Activated naive CD4-positive, alpha-beta T cell treated with Interleukin-2 at 50 U/mL for 16 hours (primary cell): ENCODE measurements around the gene ALDH1B1.
"Not testable (repeated sequence)": the region's sequence is repeated elsewhere in the genome, so short reads cannot be mapped to it uniquely, and the experiment has no call there.

Experiments used
- DNase-seq: peaks from one replicate; pipeline ENCODE4 v3.0.0-alpha.2; 2020

The ALDH1B1 gene

DNA sequence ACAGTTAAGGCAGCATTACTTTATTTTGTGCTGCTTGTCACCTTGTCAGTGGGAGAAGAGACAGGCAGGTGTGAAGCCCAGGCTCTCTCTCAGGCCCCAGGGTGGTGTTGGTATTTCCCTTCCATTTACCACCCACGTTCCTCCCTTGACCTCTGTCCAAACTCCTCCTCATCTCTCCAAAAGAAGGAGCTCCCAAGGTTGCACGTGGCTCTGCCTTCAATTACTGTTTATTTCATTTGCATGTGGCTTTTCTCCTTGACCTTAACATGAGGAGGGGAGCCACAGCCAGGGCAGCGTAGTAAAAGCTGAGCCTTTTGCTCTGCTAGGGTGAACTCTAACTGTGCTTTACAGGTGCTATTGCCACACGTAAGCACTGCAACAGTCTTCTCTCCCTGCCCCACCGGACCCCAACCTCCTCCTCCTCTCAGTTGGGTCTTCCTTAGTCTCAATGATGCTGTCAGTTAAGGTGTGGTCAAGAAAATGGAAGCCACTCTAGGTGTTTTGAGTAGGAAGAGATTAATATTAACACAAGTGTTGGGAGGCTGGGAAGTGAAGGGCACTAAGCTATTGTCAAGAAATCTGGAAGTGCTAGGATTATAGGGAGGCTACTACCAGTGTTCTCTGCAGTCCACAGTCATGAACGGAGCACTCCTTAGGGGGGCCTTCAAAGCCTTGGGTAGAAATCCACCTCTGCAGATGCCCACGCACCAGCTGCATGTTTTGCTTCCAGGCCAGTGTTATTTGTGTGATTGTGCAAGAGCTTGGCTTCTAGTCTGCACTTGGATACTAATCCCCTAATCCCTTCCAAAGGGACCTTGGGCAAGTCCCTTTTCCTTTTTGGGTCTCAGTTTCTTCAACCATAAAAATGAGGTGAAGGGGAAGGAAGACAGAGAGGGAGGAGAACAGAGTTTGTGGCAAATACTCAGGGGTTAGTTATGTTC lies 3.9 kb upstream of the ALDH1B1 start:
- DNase-seq, result no peak

GRCh38 chr9:38389313-38389712 lies 3.2 kb upstream of the ALDH1B1 start:
- no peak for DNase-seq

DNA sequence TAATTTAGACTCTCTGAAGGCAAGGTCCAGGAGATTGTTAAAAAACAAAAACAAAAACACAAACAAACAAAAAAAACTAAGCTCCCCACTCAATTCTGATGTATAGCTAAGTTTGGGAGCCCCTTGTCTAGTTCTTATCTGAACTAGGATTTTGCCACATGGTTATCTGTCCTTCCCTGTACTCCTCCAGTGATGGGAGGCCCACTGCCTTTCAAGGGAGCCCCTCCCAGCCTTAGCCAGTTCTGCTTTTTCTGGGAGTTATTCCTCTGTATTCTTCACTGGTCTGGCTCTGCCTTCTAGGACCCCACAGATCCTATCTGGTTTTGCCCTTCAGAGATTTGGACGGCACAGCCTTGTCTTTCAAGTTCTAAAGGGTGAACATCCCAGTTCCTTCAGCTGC lies 2.1 kb upstream of the ALDH1B1 start:
- DNase-seq, result no peak

DNA sequence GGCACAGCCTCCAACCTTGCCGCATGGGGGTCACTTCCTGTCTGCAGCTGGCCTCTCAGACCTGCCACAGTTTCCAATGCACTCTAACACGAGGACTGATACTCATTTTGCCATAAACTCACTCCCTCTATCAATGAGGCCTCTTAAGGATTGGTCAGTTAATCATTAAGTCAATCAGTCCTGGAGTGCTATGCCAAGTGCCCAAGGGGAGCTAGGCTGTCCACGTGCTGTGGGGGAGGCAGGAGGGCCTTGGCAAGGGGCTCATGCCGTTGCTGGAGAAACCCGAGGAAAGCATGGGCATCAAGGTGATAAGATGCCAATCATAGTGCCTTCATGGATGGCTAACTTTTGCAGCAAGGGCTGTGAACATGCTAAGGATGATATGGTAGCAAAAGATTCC lies 1.7 kb upstream of the ALDH1B1 start:
- no peak for DNase-seq

GRCh38 chr9:38391278-38392118 lies 1.0 kb upstream of the ALDH1B1 start:
- DNase-seq, result no peak

- DNase-seq, result no peak
Measured at GRCh38 chr9:38393128-38393796, 760 bp downstream of the ALDH1B1 start.

DNA sequence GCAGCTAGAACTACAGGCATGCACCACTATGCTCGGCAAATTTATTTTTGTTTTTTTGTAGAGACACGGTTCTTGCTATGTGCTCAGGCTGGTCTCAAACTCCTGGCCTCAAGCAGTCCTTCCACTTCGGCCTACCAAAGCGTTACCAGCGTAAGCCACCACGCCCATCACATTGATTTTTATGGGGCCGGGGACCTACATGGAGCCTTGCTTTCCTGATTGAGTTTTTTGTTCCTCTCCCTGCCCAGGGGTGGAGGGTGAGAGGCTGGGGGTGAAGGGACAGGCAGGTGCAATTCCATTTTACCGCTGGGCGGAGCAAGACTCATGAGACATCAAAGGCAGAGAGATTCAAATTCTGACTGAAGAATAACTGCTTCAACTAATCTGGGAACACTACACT lies 1.9 kb downstream of the ALDH1B1 start:
- no peak for DNase-seq

DNA sequence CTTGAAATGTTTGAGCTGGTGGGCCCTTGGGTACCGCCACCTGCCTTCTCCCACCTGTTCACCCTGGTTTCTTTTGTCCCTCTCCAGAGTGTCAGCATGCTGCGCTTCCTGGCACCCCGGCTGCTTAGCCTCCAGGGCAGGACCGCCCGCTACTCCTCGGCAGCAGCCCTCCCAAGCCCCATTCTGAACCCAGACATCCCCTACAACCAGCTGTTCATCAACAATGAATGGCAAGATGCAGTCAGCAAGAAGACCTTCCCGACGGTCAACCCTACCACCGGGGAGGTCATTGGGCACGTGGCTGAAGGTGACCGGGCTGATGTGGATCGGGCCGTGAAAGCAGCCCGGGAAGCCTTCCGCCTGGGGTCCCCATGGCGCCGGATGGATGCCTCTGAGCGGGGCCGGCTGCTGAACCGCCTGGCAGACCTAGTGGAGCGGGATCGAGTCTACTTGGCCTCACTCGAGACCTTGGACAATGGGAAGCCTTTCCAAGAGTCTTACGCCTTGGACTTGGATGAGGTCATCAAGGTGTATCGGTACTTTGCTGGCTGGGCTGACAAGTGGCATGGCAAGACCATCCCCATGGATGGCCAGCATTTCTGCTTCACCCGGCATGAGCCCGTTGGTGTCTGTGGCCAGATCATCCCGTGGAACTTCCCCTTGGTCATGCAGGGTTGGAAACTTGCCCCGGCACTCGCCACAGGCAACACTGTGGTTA lies 3.3 kb downstream of the ALDH1B1 start:
- no peak for DNase-seq

DNA sequence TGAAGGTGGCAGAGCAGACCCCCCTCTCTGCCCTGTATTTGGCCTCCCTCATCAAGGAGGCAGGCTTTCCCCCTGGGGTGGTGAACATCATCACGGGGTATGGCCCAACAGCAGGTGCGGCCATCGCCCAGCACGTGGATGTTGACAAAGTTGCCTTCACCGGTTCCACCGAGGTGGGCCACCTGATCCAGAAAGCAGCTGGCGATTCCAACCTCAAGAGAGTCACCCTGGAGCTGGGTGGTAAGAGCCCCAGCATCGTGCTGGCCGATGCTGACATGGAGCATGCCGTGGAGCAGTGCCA lies 3.8 kb downstream of the ALDH1B1 start:
- no peak for DNase-seq

DNA sequence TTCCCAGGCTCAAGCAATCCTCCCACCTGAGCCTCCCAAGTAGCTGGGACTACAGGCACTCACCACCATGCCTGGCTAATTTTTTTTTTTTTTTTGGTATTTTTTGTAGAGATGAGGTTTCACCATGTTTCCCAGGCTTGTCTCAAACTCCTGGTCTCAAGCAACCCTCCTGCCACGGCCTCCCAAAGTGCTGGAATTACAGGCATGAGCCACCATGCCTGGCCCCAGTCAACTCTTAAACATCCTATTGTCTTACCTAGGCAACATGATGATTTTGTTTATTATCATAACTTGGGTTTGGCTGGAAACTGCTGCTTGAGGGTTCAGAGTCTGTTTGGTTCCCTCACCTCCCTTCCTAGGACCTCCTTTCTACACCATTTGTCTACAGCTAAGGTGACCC lies 6.7 kb downstream of the ALDH1B1 start:
- DNase-seq, result not testable (repeated sequence)

- DNase-seq, result no peak
Measured at GRCh38 chr9:38401994-38402393, 9.5 kb downstream of the ALDH1B1 start.

- DNase-seq, result no peak
Measured at GRCh38 chr9:38404314-38404713, 11.8 kb downstream of the ALDH1B1 start.

DNA sequence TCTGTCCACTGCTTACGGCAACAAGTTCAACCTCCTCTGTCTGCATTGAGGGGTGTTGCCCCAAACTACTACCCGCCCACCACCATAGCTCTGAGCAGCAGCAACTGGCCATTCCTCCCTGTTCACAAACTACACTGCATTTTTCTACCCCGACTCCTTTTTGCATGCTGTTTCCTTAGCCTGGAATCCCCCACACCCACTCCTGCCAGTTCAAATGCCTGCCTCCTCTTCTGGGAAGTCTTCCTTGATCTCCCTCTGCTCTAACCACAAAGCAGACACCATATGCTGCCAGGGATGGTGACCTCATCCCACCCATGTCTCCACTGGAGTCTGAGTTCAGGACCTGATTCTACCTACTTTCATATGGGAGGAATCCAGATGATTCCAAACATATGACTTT lies 13.3 kb downstream of the ALDH1B1 start:
- DNase-seq, result no peak

DNA sequence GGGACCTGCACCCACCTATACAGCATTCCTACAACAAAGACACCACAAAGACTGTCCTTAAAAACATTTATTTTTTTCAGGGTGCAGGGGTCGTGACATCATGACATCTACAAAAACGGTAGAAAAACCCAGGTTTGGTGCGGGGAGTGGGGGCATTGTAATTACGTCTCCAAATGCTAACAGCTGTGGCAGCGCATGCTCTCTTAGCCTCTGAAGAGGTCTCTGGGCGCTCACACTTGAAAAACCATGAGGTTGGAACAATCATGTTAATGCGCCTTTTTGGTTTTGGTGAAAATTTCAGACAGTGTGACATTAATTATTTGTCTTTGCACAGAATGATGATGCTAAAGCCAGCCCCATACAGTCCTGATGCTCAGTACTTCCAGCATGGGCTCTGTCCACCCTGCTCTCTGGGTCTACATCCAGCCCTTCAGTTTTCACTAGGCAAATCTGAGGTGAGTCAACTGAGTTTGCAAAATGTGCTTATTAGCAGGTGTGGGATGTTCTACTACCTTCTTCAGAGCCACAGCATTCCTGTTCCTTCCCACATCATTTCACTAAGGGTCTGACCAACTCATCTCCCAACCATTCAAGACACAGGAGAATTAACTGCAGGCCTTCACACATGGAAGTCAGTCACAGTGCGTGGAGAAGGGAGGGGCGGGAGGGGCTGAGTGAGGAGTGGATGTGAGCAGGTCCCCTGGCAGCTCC lies 14.1 kb downstream of the ALDH1B1 start:
- no peak for DNase-seq

- DNase-seq, result no peak
Measured at GRCh38 chr9:38408719-38409118, 16.2 kb downstream of the ALDH1B1 start.

DNA sequence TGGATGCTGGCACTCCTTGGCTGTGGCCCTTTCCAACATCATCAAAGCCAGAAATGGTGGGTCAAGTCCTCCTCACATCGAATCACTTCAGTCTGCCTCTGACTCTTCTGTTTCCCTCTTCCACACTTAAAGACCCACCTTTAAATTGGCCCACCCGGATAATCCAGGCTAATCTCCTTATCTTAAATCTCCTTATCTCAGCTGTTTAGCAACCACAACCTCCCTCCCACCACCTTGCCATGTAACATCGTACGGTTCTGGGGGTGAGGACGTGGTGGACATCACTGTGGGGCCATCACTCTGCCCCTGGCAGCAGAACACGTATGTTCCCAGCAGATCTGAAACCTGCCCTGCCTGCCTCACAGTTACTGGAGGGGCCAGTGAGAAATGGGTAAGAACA lies 20.2 kb downstream of the ALDH1B1 start:
- DNase-seq, result no peak

GRCh38 chr9:38413283-38413682 lies 20.8 kb downstream of the ALDH1B1 start:
- no peak for DNase-seq

DNA sequence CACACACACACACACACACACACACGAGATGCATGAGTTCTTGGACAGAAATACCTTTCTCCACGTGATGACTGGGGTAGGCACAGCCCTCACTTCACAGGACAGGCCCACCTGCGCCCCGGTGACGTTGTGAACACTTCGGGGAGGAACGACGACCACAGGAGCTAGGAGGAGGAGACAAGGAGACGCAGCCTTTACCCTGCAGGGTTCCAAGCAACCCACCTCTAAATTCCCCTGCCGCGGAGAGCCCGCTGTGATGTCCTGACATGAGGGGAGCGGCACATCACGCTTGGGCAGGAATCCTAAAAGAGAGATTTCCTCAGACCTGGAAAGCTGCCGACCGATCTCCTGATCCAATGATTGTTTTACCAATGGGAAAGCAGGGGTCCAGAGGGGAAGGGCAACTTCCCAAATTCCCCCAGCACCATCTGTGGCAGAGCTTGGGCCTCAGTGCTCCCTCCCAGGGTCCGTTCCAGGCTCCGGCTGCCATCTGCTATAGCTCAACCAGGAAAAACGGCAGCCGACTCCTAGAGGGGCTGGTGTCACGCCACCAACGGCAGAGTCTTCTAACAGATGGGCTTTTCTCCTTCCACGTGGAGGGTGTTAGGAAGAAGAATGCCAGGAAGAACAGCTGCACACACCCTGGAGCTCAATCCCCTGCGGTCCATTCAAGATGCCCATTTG lies 21.7 kb downstream of the ALDH1B1 start:
- DNase-seq, result no peak

DNA sequence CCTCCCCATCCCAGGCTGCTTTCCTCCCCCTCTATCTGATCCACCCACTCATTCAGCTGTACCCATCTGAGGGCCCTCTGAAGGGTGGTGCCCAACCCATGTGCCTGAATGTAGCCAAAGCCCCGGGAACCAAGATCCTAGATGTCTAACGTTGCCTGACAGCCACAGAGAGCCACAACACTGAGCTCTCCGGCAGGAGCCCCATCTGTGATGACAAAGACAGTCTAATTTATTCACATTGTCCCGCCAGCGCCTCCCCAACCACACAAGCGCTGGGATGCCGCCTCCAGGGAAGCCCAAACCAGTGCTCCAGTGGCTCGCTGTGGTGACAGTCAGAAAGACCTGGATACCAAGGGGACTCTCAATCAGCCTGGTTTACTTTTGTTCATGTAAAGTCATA lies 23.4 kb downstream of the ALDH1B1 start:
- no peak for DNase-seq

GRCh38 chr9:38416461-38416860 lies 24.0 kb downstream of the ALDH1B1 start:
- no peak for DNase-seq
